ENCODE measurements around the gene PAN3.

- no peak for TF ChIP-seq CTCF (IDR thresholded peaks at IDR 0.05)
- no peak for TF ChIP-seq POLR2A (IDR thresholded peaks at IDR 0.05)
- no peak for TF ChIP-seq POLR2AphosphoS5 (IDR thresholded peaks at IDR 0.05; ENCODE audit: insufficient read depth in 1 of 2, low read depth in 1 of 2)
Measured at GRCh38 chr13:28099396-28100149, 38.8 kb upstream of the PAN3 start.
